Heart left ventricle (tissue), 13 donors: Measurements from ENCODE around the gene SLC7A1.

ENCODE experiments used
- CTCF ChIP-seq, 12 donors: fragments of 200-600 bp; sonication (generic) in 4 of 12; IDR thresholded peaks; one replicate each; pipeline versions ENCODE4 v1.5.0 to v1.8.0; 2018 to 2022; ENCODE audit warnings: antibody characterized with exemption in 12 of 12, mild to moderate bottlenecking in 5 of 12
- POLR2A ChIP-seq, 2 donors: fragments of 450-650 bp; IDR thresholded peaks; one replicate each; pipeline ENCODE4 v1.6.1; 2017; ENCODE audit warnings: antibody characterized with exemption in 2 of 2, mild to moderate bottlenecking in 2 of 2, moderate library complexity in 2 of 2
- donor health status: ischemic (EF 13 %, LVEDD 7.1; RV severe dilation, severe dysfunction).
- donor health status: DM: no; HTN: yes; CAD: no.
- donor health status: DM: no; HTN: no; CAD: no.
- donor health status: ischemic (EF 25% LVEDD 6.9; RV normal size, moderate dysfunction).
- donor health status: ischemic (EF 25% LVEDD 5.7; RV mildly dilated, moderate dysfunction).
- donor health status: ischemic (EF 35%, LVEDD 5.7; RV mildly dilated, moderate dysfunction).
- donor health status: nonischemic (EF 11% LVEDD 7.7; RV severe dilation, severe dysfunction).
- donor health status: DM: yes; HTN: yes; CAD: no.
- donor health status: PGD.
- donor health status: ischemic (EF 29% LVEDD 5.4; RV normal size, mild dysfunction).
- donor health status: nonischemic (EF 23%, LVEDD 6.1; RV moderate dilation, normal function).

GRCh38 chr13:29568731-29569130 is 26.8 kb downstream of the SLC7A1 start:
- TF ChIP-seq CTCF (IDR thresholded peaks at IDR 0.05) (no peak), POLR2A (IDR thresholded peaks at IDR 0.05) (no peak)
